Testis (tissue), 3 donors: ENCODE measurements around the gene IL17RE. TPM values are rescaled to one million over a fixed set of nuclear protein-coding genes. Genes with fewer than 3 reads are reported as not detected.

Source experiments
- DNase-seq: peaks from one replicate; pipeline ENCODE4 v3.0.0-alpha.2; 2019
- H3K27ac ChIP-seq, 2 donors: fragments of 200-600 bp; sonication (generic); one replicate each; pipeline ENCODE4 v1.5.1; 2019
- H3K27me3 ChIP-seq: fragments of 200-600 bp; sonication (generic); one replicate; pipeline ENCODE4 v1.5.1; 2019
- H3K36me3 ChIP-seq: fragments of 200-600 bp; sonication (generic); one replicate; pipeline ENCODE4 v1.5.1; 2017; ENCODE audit warnings: low read depth; ENCODE audit errors: missing control alignments
- H3K4me1 ChIP-seq: fragments of 200-600 bp; sonication (generic); one replicate; pipeline ENCODE4 v1.5.1; 2019
- H3K4me3 ChIP-seq, 2 donors: fragments of 200-600 bp; sonication (generic); one replicate each; pipeline ENCODE4 v1.5.1; 2017 to 2019
- H3K9me3 ChIP-seq: fragments of 200-600 bp; sonication (generic); one replicate; pipeline ENCODE4 v1.5.1; 2017
- POLR2A ChIP-seq: fragments of 450-650 bp; IDR thresholded peaks from one replicate; pipeline ENCODE4 v1.6.1; 2017; ENCODE audit warnings: antibody characterized with exemption, mild to moderate bottlenecking, moderate library complexity
- WGBS, 2 donors: methylation state at CpG; one replicate each; pipeline ENCODE4 v1.1.5; 2018; 5-methylcytosine and 5-hydroxymethylcytosine counted together
- intact Hi-C: fragments of 100-400 bp; cut with DNase I; formaldehyde crosslinking; loops from one replicate; pipeline ENCODE4 v1.15.1; 2023; ENCODE audit warnings: low total_unique reads
- polyA plus RNA-seq: library from polyadenylated mRNA; stranded (reverse); fragments of 350-450 nt; fragmentation: Illumina TruSeq; extraction: RNeasy Lipid Tissue Mini Kit (QIAGEN cat#74804); gene quantifications from one replicate; pipeline ENCODE4 v1.2.3, GENCODE V29; 2014; ENCODE audit warnings: low read depth, low replicate concordance; ENCODE audit not compliant: insufficient read depth
- total RNA-seq, 2 donors: library from RNA; depleted of rRNA; stranded (reverse); fragments of >200 nt; gene quantifications; one replicate each; pipeline ENCODE4 v1.2.3, GENCODE V29; 2016
- TF ChIP-seq, protein P1 (sequence below), 3 experiments: fragments of 450-650 bp in 2 of 3; fragments of 200-600 bp in 1 of 3; sonication (generic) in 1 of 3; IDR thresholded peaks; one replicate each; pipeline ENCODE4 v1.5.1; 2016 to 2019; ENCODE audit warnings: antibody characterized with exemption in 3 of 3, mild to moderate bottlenecking in 2 of 3, moderate library complexity in 1 of 3

IL17RE gene
- total and polyA plus RNA-seq, 3 donors from 2014 or later, result 0.43 to 1.8 (median 0.79) TPM

DNA sequence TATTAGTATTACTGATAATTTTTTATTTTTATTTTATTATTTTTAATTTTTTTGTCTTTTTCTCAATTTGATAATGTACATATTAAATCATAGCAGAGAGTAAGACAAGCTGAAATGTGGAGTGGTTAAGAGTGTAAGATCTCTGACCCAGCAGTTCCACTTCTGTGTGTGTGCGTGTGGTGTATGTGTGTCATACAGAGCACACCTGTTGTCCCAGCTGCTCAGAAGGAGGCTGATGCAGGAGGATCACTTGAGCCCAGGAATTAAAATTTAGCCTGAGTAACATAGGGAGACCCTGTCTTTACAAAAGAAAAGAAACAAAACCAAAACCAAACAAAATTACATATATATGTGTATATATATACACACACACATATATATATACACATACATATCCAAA, 21.2 kb upstream of the IL17RE start:
- H3K4me3 ChIP-seq, result no peak overlapping the region
- H3K36me3 ChIP-seq, result no peaks in the 10 kb centered on the region
- TF ChIP-seq POLR2A, result no peak
- TF ChIP-seq, protein P1, sequence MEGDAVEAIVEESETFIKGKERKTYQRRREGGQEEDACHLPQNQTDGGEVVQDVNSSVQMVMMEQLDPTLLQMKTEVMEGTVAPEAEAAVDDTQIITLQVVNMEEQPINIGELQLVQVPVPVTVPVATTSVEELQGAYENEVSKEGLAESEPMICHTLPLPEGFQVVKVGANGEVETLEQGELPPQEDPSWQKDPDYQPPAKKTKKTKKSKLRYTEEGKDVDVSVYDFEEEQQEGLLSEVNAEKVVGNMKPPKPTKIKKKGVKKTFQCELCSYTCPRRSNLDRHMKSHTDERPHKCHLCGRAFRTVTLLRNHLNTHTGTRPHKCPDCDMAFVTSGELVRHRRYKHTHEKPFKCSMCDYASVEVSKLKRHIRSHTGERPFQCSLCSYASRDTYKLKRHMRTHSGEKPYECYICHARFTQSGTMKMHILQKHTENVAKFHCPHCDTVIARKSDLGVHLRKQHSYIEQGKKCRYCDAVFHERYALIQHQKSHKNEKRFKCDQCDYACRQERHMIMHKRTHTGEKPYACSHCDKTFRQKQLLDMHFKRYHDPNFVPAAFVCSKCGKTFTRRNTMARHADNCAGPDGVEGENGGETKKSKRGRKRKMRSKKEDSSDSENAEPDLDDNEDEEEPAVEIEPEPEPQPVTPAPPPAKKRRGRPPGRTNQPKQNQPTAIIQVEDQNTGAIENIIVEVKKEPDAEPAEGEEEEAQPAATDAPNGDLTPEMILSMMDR (IDR thresholded peaks at IDR 0.05), result no peak
- no peak for DNase-seq
- 92 to 95% methylated on average over 1 of the region's 1 CpG for WGBS, 2 donors
- intact Hi-C loops, result no loop called here
- no peak overlapping the region for H3K27ac ChIP-seq
- H3K4me1 ChIP-seq, result no peaks in the 10 kb centered on the region
- H3K27me3 ChIP-seq, result no peaks in the 10 kb centered on the region
- no peaks in the 10 kb centered on the region for H3K9me3 ChIP-seq

DNA sequence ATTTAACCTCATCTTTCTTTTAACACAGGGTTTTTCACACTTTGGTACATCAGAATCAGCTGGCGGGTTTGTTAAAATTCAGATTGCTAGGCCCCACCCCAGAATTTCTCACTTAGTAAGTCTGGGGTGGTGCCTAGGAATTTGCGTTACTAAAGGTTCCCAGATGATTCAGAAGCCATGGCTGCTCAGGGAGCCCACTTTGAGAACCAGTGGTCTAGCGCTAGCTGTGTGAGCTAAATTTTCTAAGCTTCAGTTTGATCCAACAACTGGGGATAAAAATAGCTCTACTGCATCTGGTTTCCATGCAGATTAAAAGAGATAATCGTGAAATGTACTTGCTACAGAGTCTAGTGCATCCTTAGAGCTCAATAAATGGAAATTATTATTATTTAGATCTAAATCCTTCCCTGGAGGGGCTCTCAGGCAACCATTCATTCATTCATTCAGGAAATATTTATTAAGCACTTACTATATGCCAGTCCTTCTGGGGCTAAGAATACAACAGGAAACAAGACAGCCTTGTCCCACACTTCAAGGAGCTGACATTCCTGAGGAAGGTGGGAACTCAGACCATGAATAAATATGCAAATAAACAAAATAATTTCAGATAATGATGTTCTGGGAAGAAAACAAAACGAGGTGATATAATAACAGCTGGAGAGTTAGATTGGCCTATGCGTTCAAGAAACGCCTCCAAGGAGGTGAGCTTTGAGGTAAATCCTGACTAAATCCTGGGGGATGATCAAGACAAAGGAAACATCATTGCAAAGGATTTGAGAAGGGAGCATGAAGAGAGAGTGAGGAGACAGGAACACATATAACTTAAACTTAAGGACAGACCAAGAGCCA, 18.7 kb upstream of the IL17RE start:
- H3K27ac ChIP-seq, result no peak overlapping the region
- intact Hi-C loops, result no loop called here
- peaks cover 2% of the 10 kb centered on the region for H3K4me1 ChIP-seq
- no peak for DNase-seq
- no peak for TF ChIP-seq POLR2A
- H3K9me3 ChIP-seq, result no peaks in the 10 kb centered on the region
- H3K27me3 ChIP-seq, result no peaks in the 10 kb centered on the region
- H3K36me3 ChIP-seq, result no peaks in the 10 kb centered on the region
- 75 to 83% methylated on average over 7 of the region's 7 CpGs for WGBS, 2 donors
- no peak overlapping the region for H3K4me3 ChIP-seq

DNA sequence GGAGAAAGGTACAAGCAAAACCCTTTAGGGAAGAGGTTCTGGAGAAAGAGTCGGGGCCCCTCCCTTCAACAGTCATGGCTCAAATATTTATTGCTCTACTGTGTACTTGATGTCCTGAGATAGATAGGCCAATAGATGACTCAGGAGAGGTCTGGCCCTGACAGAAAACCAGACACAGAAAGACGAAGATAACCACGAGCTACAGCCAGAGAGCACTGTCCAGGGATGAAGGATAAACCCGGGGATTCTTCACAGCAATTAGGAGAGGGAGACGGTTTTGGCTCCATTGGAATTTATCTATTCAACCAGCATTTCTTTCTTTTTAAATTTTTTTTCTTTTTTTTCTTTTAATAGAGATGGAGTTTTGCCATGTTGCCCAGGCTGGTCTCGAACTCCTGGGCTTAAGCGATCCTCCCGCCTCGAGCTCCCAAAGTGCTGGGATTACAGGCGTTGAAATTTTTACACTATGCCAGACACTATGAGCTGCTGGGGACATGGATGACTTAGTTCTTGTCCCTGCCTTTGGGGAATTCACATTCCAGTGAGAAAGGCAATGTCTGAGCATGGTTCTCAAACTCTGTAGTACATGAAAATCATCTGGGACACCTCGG, 18.0 kb upstream of the IL17RE start:
- Histone ChIP-seq H3K4me1 (peaks cover 9% of the 10 kb centered on the region), H3K9me3 (no peaks in the 10 kb centered on the region), H3K4me3 (no peak overlapping the region), H3K27ac (no peak overlapping the region), H3K36me3 (no peaks in the 10 kb centered on the region), H3K27me3 (no peaks in the 10 kb centered on the region)
- TF ChIP-seq POLR2A, result no peak
- TF ChIP-seq, protein P1 (IDR thresholded peaks at IDR 0.05), result no peak
- no peak for DNase-seq
- WGBS, 2 donors, result 75 to 83% methylated on average over 11 of the region's 11 CpGs
- intact Hi-C loops, result no loop called here

DNA sequence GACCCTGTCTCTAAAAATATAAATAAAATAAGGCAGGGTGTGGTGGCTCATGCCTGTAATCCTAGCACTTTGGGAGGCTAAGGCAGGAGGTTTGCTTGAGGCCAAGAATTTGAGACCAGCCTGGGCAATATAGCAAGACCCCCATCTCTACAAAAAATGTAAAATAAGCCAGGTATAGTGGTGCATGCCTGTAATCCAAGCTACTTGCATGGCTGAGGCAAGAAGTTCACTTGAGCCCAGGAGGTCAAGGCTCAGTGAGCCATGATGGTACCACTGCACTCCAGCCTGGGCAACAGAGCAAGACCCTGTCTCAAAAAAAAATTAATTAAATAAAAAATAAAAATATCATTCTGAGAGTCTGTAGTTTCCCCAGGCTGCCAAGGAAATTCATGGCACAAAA, 16.3 kb upstream of the IL17RE start:
- no peak overlapping the region for H3K4me3 ChIP-seq
- no peak for TF ChIP-seq POLR2A
- TF ChIP-seq, protein P1 (IDR thresholded peaks at IDR 0.05), result no peak
- DNase-seq, result no peak
- no peaks in the 10 kb centered on the region for H3K27me3 ChIP-seq
- H3K27ac ChIP-seq, result no peak overlapping the region
- intact Hi-C loops, result no loop called here
- no peaks in the 10 kb centered on the region for H3K36me3 ChIP-seq
- no peaks in the 10 kb centered on the region for H3K9me3 ChIP-seq
- peaks cover 13% of the 10 kb centered on the region for H3K4me1 ChIP-seq

DNA sequence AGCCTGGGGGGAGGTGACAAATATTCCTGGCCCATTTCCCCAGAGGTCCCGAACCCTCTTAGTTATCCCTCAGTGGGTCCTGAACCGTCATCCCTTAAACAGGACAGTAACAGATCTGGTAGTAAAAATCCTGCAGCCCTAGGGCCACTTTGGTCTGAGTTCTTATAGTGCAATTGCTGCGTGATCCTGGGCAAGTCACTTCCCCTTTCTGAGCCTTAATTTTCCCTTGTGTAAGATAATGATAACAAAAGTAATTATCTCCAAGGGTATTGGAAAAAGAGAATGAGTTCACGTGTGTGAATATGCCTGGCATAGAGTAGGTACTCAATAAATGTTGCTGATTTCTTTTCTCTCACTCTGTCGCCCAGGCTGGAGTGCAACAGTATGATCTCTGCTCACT, 15.2 kb upstream of the IL17RE start:
- Histone ChIP-seq H3K36me3 (no peaks in the 10 kb centered on the region), H3K27ac (no peak overlapping the region), H3K9me3 (no peaks in the 10 kb centered on the region), H3K4me1 (peaks cover 16% of the 10 kb centered on the region), H3K4me3 (no peak overlapping the region), H3K27me3 (no peaks in the 10 kb centered on the region)
- WGBS, 2 donors, result 89 to 92% methylated on average over 5 of the region's 5 CpGs
- intact Hi-C loops, result no loop called here
- DNase-seq, result no peak
- TF ChIP-seq, protein P1 (IDR thresholded peaks at IDR 0.05), result no peak
- TF ChIP-seq POLR2A, result no peak
